Umbilical cord (tissue), 2 donors: ENCODE data around the gene GSN. TPM values are rescaled to one million over a fixed set of nuclear protein-coding genes. Genes with fewer than 3 reads are reported as not detected.

ENCODE experiments used
- DNase-seq: peaks from one replicate; pipeline ENCODE4 v3.0.0-alpha.2; 2015; ENCODE audit warnings: low spot score
- total RNA-seq: library from RNA; depleted of rRNA; stranded (reverse); fragments of >200 nt; gene quantifications from one replicate; pipeline ENCODE4 v1.2.3, GENCODE V29; 2014; ENCODE audit warnings: low replicate concordance; ENCODE audit not compliant: insufficient read depth

Gene GSN
- total RNA-seq, 1 donor from 2014 or later, result 421 TPM

- DNase-seq, result no peak
Measured at GRCh38 chr9:121371495-121372061, 103.6 kb downstream of the GSN start.

- DNase-seq, result no peak
Measured at GRCh38 chr9:121372239-121373010, 104.5 kb downstream of the GSN start.

GRCh38 chr9:121373011-121373729 lies 105.2 kb downstream of the GSN start:
- DNase-seq, result peak; percentile 77

GRCh38 chr9:121376214-121376830 lies 108.4 kb downstream of the GSN start:
- no peak for DNase-seq

GRCh38 chr9:121380846-121381245 lies 112.9 kb downstream of the GSN start:
- no peak for DNase-seq

Other genes with a start within 250 kb of the GSN start
- gene C5, start 217.9 kb upstream of the GSN start, total RNA-seq, result 8.2 TPM
- gene CNTRL, start 193.2 kb upstream of the GSN start, total RNA-seq, result 15.9 TPM
- 37.8 TPM for gene RAB14, start 66.3 kb upstream of the GSN start, total RNA-seq
- 145 TPM for gene STOM, start 102.1 kb downstream of the GSN start, total RNA-seq
- 12.0 TPM for gene GGTA1, start 231.7 kb downstream of the GSN start, total RNA-seq